Stomach smooth muscle (tissue), 2 donors: ENCODE results near the gene MR1.

Source experiments
- H3K27ac ChIP-seq: one replicate; pipeline ENCODE4 v1.7.0; 2013; ENCODE audit warnings: mild to moderate bottlenecking, low read length, inconsistent platforms
- H3K27me3 ChIP-seq, 2 donors: one replicate each; pipeline ENCODE4 v1.7.0; 2013; ENCODE audit warnings: low read length in 2 of 2; ENCODE audit not compliant: insufficient read depth in 2 of 2, control insufficient read depth in 1 of 2
- H3K36me3 ChIP-seq, 2 donors: one replicate each; pipeline ENCODE4 v1.7.0; 2013; ENCODE audit warnings: low read length in 2 of 2; ENCODE audit not compliant: control insufficient read depth in 2 of 2, insufficient read depth in 2 of 2
- H3K4me1 ChIP-seq: one replicate; pipeline ENCODE4 v1.7.0; 2013; ENCODE audit warnings: low read length; ENCODE audit not compliant: control insufficient read depth, insufficient read depth
- H3K4me3 ChIP-seq, 2 donors: one replicate each; pipeline ENCODE4 v1.7.0; 2013; ENCODE audit warnings: low read length in 2 of 2
- H3K9ac ChIP-seq, 2 donors: one replicate each; pipeline ENCODE4 v1.7.0; 2013; ENCODE audit warnings: low read length in 2 of 2, mild to moderate bottlenecking in 1 of 2
- H3K9me3 ChIP-seq, 2 donors: one replicate each; pipeline ENCODE4 v1.7.0; 2013; ENCODE audit warnings: low read length in 2 of 2; ENCODE audit not compliant: control insufficient read depth in 2 of 2
- donor health status: healthy.
- donor health status: Pancreatic carcinoma.

The MR1 gene

GRCh38 chr1:181104042-181104789 is 70.4 kb downstream of the MR1 start:
- Histone ChIP-seq H3K36me3 (no peaks in the 10 kb centered on the region), H3K4me3 (peak overlapping the region; percentile 77 to 82), H3K27me3 (no peaks in the 10 kb centered on the region), H3K4me1 (peaks cover 23% of the 10 kb centered on the region), H3K9ac (peak overlapping the region; percentile 74 to 75), H3K9me3 (no peaks in the 10 kb centered on the region), H3K27ac (peak overlapping the region; percentile 76)

- no peaks in the 10 kb centered on the region for H3K27me3 ChIP-seq
- peak overlapping the region; percentile 77 to 82 for H3K4me3 ChIP-seq
- no peaks in the 10 kb centered on the region for H3K9me3 ChIP-seq
- H3K36me3 ChIP-seq, result no peaks in the 10 kb centered on the region
- H3K4me1 ChIP-seq, result peaks cover 23% of the 10 kb centered on the region
- peak overlapping the region; percentile 76 for H3K27ac ChIP-seq
- peak overlapping the region; percentile 74 to 75 for H3K9ac ChIP-seq
These were observed 71.0 kb downstream of the MR1 start for GRCh38 chr1:181104790-181105133.

GRCh38 chr1:181105134-181106021 is 71.6 kb downstream of the MR1 start:
- Histone ChIP-seq H3K9me3 (no peaks in the 10 kb centered on the region), H3K36me3 (no peaks in the 10 kb centered on the region), H3K4me1 (peaks cover 23% of the 10 kb centered on the region), H3K27ac (peak overlapping the region; percentile 76), H3K4me3 (peak overlapping the region; percentile 77 to 82), H3K27me3 (no peaks in the 10 kb centered on the region), H3K9ac (peak overlapping the region; percentile 74 to 75)

GRCh38 chr1:181106022-181106312 is 72.2 kb downstream of the MR1 start:
- H3K4me3 ChIP-seq, result peak overlapping the region; percentile 9 to 73

GRCh38 chr1:181106479-181106878 is 72.7 kb downstream of the MR1 start:
- no peaks in the 10 kb centered on the region for H3K36me3 ChIP-seq
- H3K27ac ChIP-seq, result no peak overlapping the region
- no peak overlapping the region for H3K9ac ChIP-seq
- no peaks in the 10 kb centered on the region for H3K9me3 ChIP-seq
- no peak overlapping the region for H3K4me3 ChIP-seq
- no peaks in the 10 kb centered on the region for H3K27me3 ChIP-seq
- H3K4me1 ChIP-seq, result peaks cover 23% of the 10 kb centered on the region

More at GRCh38 chr1:181106022-181106312, 72.2 kb downstream of the MR1 start:
- Histone ChIP-seq H3K27ac (peak overlapping the region; percentile 53), H3K9me3 (no peaks in the 10 kb centered on the region), H3K9ac (peak overlapping the region; percentile 27 to 29), H3K36me3 (no peaks in the 10 kb centered on the region), H3K27me3 (no peaks in the 10 kb centered on the region), H3K4me1 (peaks cover 23% of the 10 kb centered on the region)

GRCh38 chr1:181107711-181108110 is 73.9 kb downstream of the MR1 start:
- peaks cover 26% of the 10 kb centered on the region for H3K4me1 ChIP-seq
- H3K27me3 ChIP-seq, result no peaks in the 10 kb centered on the region
- H3K27ac ChIP-seq, result no peak overlapping the region
- H3K36me3 ChIP-seq, result no peaks in the 10 kb centered on the region
- no peak overlapping the region for H3K9ac ChIP-seq
- H3K9me3 ChIP-seq, result no peaks in the 10 kb centered on the region
- H3K4me3 ChIP-seq, result no peak overlapping the region

GRCh38 chr1:181108304-181108867 is 74.6 kb downstream of the MR1 start:
- Histone ChIP-seq H3K27me3 (no peaks in the 10 kb centered on the region), H3K9ac (no peak overlapping the region), H3K4me1 (peaks cover 32% of the 10 kb centered on the region), H3K36me3 (no peaks in the 10 kb centered on the region), H3K4me3 (no peak overlapping the region), H3K9me3 (no peaks in the 10 kb centered on the region), H3K27ac (no peak overlapping the region)

GRCh38 chr1:181110013-181110412 is 76.2 kb downstream of the MR1 start:
- Histone ChIP-seq H3K27me3 (no peaks in the 10 kb centered on the region), H3K4me1 (peaks cover 20% of the 10 kb centered on the region), H3K36me3 (no peaks in the 10 kb centered on the region), H3K27ac (no peak overlapping the region), H3K9ac (no peak overlapping the region), H3K4me3 (no peak overlapping the region), H3K9me3 (no peaks in the 10 kb centered on the region)
